Liver (tissue), 9 donors: ENCODE measurements around the gene GGCX. TPM values are rescaled to one million over a fixed set of nuclear protein-coding genes. Genes with fewer than 3 reads are reported as not detected.

Experiments used
- DNase-seq: peaks from one replicate; pipeline ENCODE4 v3.0.0-alpha.2; 2017; ENCODE audit warnings: low spot score
- H3K27ac ChIP-seq, 2 donors: one replicate each; pipeline ENCODE4 v1.7.0; 2013; ENCODE audit warnings: inconsistent platforms in 2 of 2, low read length in 2 of 2, control low read depth in 1 of 2, low read depth in 1 of 2, mild to moderate bottlenecking in 1 of 2
- H3K27me3 ChIP-seq, 4 donors: one replicate each; pipeline versions ENCODE4 v1.6.1 to v1.7.0; 2013; ENCODE audit warnings: low read length in 3 of 4, inconsistent platforms in 1 of 4, mild to moderate bottlenecking in 1 of 4, moderate library complexity in 1 of 4; ENCODE audit not compliant: control insufficient read depth in 4 of 4, insufficient read depth in 4 of 4
- H3K36me3 ChIP-seq, 4 donors: one replicate each; pipeline versions ENCODE4 v1.6.1 to v1.7.0; 2013; ENCODE audit warnings: low read length in 3 of 4, mild to moderate bottlenecking in 3 of 4, low read depth in 1 of 4, moderate library complexity in 1 of 4; ENCODE audit not compliant: control insufficient read depth in 4 of 4, insufficient read depth in 3 of 4
- H3K4me1 ChIP-seq, 4 donors: one replicate each; pipeline versions ENCODE4 v1.6.1 to v1.7.0; 2013; ENCODE audit warnings: low read length in 3 of 4, mild to moderate bottlenecking in 3 of 4, moderate library complexity in 1 of 4; ENCODE audit not compliant: control insufficient read depth in 4 of 4, insufficient read depth in 4 of 4
- H3K4me3 ChIP-seq, 3 donors: one replicate each; pipeline versions ENCODE4 v1.6.1 to v1.7.0; 2013; ENCODE audit warnings: low read length in 3 of 3, control low read depth in 1 of 3, low read depth in 1 of 3, mild to moderate bottlenecking in 1 of 3
- H3K9ac ChIP-seq, 2 donors: one replicate each; pipeline ENCODE4 v1.7.0; 2013; ENCODE audit warnings: low read length in 2 of 2, mild to moderate bottlenecking in 2 of 2, moderate library complexity in 2 of 2, control low read depth in 1 of 2, low read depth in 1 of 2
- H3K9me3 ChIP-seq, 4 donors: one replicate each; pipeline versions ENCODE4 v1.6.1 to v1.7.0; 2013; ENCODE audit warnings: low read length in 3 of 4; ENCODE audit not compliant: control insufficient read depth in 4 of 4
- EGR1 ChIP-seq, 2 donors: IDR thresholded peaks; 2 replicates each; pipeline ENCODE4 v1.6.1; 2016 to 2018; ENCODE audit warnings: antibody characterized with exemption in 2 of 2, low read depth in 2 of 2
- FOXA1 ChIP-seq: IDR thresholded peaks from 2 replicates; pipeline ENCODE4 v1.6.1; 2016; ENCODE audit warnings: antibody characterized with exemption
- FOXA2 ChIP-seq: IDR thresholded peaks from 2 replicates; pipeline ENCODE4 v1.6.1; 2016; ENCODE audit warnings: antibody characterized with exemption
- GABPA ChIP-seq, 2 donors: IDR thresholded peaks in 1 of 2; conservative IDR thresholded peaks in 1 of 2; 2 replicates each; pipeline ENCODE4 v1.6.1; 2016; ENCODE audit warnings: antibody characterized with exemption in 2 of 2, mild to moderate bottlenecking in 1 of 2, moderate library complexity in 1 of 2
- HNF4A ChIP-seq, 2 donors: conservative IDR thresholded peaks; 2 replicates each; pipeline ENCODE4 v1.6.1; 2016; ENCODE audit warnings: antibody characterized with exemption in 2 of 2, mild to moderate bottlenecking in 2 of 2
- HNF4G ChIP-seq: IDR thresholded peaks from 2 replicates; pipeline ENCODE4 v1.6.1; 2016; ENCODE audit warnings: antibody characterized with exemption
- JUND ChIP-seq, 2 donors: IDR thresholded peaks; 2 replicates each; pipeline ENCODE4 v1.6.1; 2016; ENCODE audit warnings: antibody characterized with exemption in 2 of 2
- NR2F2 ChIP-seq: IDR thresholded peaks from 2 replicates; pipeline ENCODE4 v1.6.1; 2016; ENCODE audit warnings: antibody characterized with exemption
- RAD21 ChIP-seq, 2 donors: IDR thresholded peaks; 2 replicates each; pipeline ENCODE4 v1.6.1; 2016; ENCODE audit warnings: antibody characterized with exemption in 2 of 2, mild to moderate bottlenecking in 2 of 2
- REST ChIP-seq: IDR thresholded peaks from 2 replicates; pipeline ENCODE4 v1.6.1; 2016; ENCODE audit warnings: antibody characterized with exemption, mild to moderate bottlenecking
- RXRA ChIP-seq, 2 donors: IDR thresholded peaks; 2 replicates each; pipeline ENCODE4 v1.6.1; 2017 to 2018; ENCODE audit warnings: antibody characterized with exemption in 2 of 2, mild to moderate bottlenecking in 1 of 2
- SP1 ChIP-seq: IDR thresholded peaks from 2 replicates; pipeline ENCODE4 v1.6.1; 2018; ENCODE audit warnings: antibody characterized with exemption, mild to moderate bottlenecking
- TAF1 ChIP-seq: conservative IDR thresholded peaks from 2 replicates; pipeline ENCODE4 v1.6.1; 2016; ENCODE audit warnings: antibody characterized with exemption, mild to moderate bottlenecking
- YY1 ChIP-seq: IDR thresholded peaks from 2 replicates; pipeline ENCODE4 v1.6.1; 2016; ENCODE audit warnings: antibody characterized with exemption, mild to moderate bottlenecking
- WGBS: extraction: QIAGEN DNeasy Blood & Tissue Kit; methylation state at CpG from one replicate; pipeline ENCODE4 v1.1.7; 2013; 5-methylcytosine and 5-hydroxymethylcytosine counted together
- polyA plus RNA-seq, 2 donors: library from polyadenylated mRNA; stranded (reverse) in 1 of 2; unstranded in 1 of 2; fragments of 200-250 nt in 1 of 2; fragments of >200 nt in 1 of 2; fragmentation: Nextera tagmentation in 1 of 2; extraction: Ambion mirVana in 1 of 2; gene quantifications; one replicate each; pipeline versions ENCODE4 v1.2.1 to v1.2.3, GENCODE V29; 2013 to 2015
- total RNA-seq, 2 donors: library from RNA; depleted of rRNA; stranded (reverse); fragments of >200 nt; gene quantifications; one replicate each; pipeline ENCODE4 v1.2.3, GENCODE V29; 2014
- TF ChIP-seq, protein P1 (sequence below): IDR thresholded peaks from 2 replicates; pipeline ENCODE4 v1.6.1; 2016; ENCODE audit warnings: antibody characterized with exemption
- TF ChIP-seq, protein P2 (sequence below): IDR thresholded peaks from 2 replicates; pipeline ENCODE4 v1.6.1; 2016; ENCODE audit warnings: antibody characterized with exemption
- TF ChIP-seq, protein P3 (sequence below): fragments of 150-350 bp; IDR thresholded peaks from 2 replicates; pipeline ENCODE4 v1.5.1; 2017; ENCODE audit warnings: improper control_type of control experiment, low read depth, low read length; ENCODE audit not compliant: missing input control
- TF ChIP-seq, protein P4 (sequence below): IDR thresholded peaks from 2 replicates; pipeline ENCODE4 v1.6.1; 2016; ENCODE audit warnings: antibody characterized with exemption
- donor health status: healthy.
- donor health status: healthy.
- donor health status: healthy.
- donor health status: healthy.
- donor health status: healthy.

Gene GGCX
- total and polyA plus RNA-seq, 4 donors, result 67.3 to 189 (median 90.4) TPM

DNA sequence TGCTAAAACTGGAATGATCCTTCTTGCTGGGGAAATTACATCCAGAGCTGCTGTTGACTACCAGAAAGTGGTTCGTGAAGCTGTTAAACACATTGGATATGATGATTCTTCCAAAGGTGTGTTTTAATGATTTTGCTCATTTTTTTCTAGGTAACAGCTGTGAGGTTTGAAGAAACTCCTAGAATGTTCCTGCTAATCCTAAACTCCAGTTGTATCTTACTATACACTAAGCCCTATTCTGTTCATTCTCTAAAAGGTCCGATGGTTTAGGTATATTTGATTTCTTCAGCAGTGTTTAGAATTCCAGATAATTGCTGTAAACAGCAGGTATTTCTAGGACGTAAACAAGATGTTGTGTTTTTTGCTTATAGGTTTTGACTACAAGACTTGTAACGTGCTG is 20.0 kb downstream of the GGCX start:
- Histone ChIP-seq H3K9me3 (no peaks in the 10 kb centered on the region), H3K9ac (no peak overlapping the region), H3K4me1 (peaks cover 1 to 36% (median 22%) of the 10 kb centered on the region in 4 donors), H3K27ac (no peak overlapping the region), H3K4me3 (peak overlapping the region; percentile 67 to 97 (median 94)), H3K27me3 (no peaks in the 10 kb centered on the region), H3K36me3 (peaks cover 0 to 41% (median 31%) of the 10 kb centered on the region in 4 donors)
- 47% methylated on average over 4 of the region's 4 CpGs for WGBS
- no peak for TF ChIP-seq SP1
- TF ChIP-seq FOXA2, result no peak
- TF ChIP-seq EGR1 (IDR thresholded peaks at IDR 0.05; ENCODE audit: low read depth in 2 of 2), result no peak
- TF ChIP-seq FOXA1, result no peak
- no peak for TF ChIP-seq GABPA (IDR thresholded peaks at IDR 0.05 in 1 of 2, conservative IDR thresholded peaks at IDR 0.05 in 1 of 2)
- TF ChIP-seq, protein P1, sequence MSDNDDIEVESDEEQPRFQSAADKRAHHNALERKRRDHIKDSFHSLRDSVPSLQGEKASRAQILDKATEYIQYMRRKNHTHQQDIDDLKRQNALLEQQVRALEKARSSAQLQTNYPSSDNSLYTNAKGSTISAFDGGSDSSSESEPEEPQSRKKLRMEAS, result no peak
- no peak for TF ChIP-seq HNF4G
- no peak for TF ChIP-seq YY1
- DNase-seq, result no peak

GRCh38 chr2:85540133-85540648 is 21.1 kb downstream of the GGCX start:
- Histone ChIP-seq H3K27ac (peak overlapping the region; percentile 99 to 100), H3K27me3 (no peaks in the 10 kb centered on the region), H3K36me3 (peaks cover 0 to 32% (median 25%) of the 10 kb centered on the region in 4 donors), H3K9ac (peak overlapping the region; percentile 80 to 91), H3K4me3 (peak overlapping the region; percentile 67 to 97 (median 94)), H3K9me3 (no peaks in the 10 kb centered on the region), H3K4me1 (peaks cover 1 to 36% (median 22%) of the 10 kb centered on the region in 4 donors)
- WGBS, result 3% methylated on average over 11 of the region's 11 CpGs
- no peak for DNase-seq
- TF ChIP-seq HNF4A (conservative IDR thresholded peaks at IDR 0.05) (peak; percentile 11 to 13), SP1 (no peak), HNF4G (no peak), GABPA (IDR thresholded peaks at IDR 0.05 in 1 of 2, conservative IDR thresholded peaks at IDR 0.05 in 1 of 2) (no peak), FOXA2 (no peak), YY1 (peak; percentile 90), NR2F2 (peak; percentile 3), JUND (IDR thresholded peaks at IDR 0.05) (no peak), RAD21 (IDR thresholded peaks at IDR 0.05) (no peak), RXRA (IDR thresholded peaks at IDR 0.05) (peak in 1 of 2 donors; percentile 17), REST (no peak), FOXA1 (no peak), EGR1 (IDR thresholded peaks at IDR 0.05; ENCODE audit: low read depth in 2 of 2) (no peak), TAF1 (no peak)
- TF ChIP-seq, protein P2, sequence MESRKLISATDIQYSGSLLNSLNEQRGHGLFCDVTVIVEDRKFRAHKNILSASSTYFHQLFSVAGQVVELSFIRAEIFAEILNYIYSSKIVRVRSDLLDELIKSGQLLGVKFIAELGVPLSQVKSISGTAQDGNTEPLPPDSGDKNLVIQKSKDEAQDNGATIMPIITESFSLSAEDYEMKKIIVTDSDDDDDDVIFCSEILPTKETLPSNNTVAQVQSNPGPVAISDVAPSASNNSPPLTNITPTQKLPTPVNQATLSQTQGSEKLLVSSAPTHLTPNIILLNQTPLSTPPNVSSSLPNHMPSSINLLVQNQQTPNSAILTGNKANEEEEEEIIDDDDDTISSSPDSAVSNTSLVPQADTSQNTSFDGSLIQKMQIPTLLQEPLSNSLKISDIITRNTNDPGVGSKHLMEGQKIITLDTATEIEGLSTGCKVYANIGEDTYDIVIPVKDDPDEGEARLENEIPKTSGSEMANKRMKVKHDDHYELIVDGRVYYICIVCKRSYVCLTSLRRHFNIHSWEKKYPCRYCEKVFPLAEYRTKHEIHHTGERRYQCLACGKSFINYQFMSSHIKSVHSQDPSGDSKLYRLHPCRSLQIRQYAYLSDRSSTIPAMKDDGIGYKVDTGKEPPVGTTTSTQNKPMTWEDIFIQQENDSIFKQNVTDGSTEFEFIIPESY, result no peak
- TF ChIP-seq, protein P1, result no peak
- TF ChIP-seq, protein P3, sequence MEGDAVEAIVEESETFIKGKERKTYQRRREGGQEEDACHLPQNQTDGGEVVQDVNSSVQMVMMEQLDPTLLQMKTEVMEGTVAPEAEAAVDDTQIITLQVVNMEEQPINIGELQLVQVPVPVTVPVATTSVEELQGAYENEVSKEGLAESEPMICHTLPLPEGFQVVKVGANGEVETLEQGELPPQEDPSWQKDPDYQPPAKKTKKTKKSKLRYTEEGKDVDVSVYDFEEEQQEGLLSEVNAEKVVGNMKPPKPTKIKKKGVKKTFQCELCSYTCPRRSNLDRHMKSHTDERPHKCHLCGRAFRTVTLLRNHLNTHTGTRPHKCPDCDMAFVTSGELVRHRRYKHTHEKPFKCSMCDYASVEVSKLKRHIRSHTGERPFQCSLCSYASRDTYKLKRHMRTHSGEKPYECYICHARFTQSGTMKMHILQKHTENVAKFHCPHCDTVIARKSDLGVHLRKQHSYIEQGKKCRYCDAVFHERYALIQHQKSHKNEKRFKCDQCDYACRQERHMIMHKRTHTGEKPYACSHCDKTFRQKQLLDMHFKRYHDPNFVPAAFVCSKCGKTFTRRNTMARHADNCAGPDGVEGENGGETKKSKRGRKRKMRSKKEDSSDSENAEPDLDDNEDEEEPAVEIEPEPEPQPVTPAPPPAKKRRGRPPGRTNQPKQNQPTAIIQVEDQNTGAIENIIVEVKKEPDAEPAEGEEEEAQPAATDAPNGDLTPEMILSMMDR, result no peak
- TF ChIP-seq, protein P4, sequence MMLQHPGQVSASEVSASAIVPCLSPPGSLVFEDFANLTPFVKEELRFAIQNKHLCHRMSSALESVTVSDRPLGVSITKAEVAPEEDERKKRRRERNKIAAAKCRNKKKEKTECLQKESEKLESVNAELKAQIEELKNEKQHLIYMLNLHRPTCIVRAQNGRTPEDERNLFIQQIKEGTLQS, result peak; percentile 18
